OCI-LY7 (cell line): Measurements from ENCODE around the gene CPB1.

ENCODE experiments used
- CTCF ChIP-seq: fragments of 200-600 bp; sonication (generic); conservative IDR thresholded peaks from 2 replicates; pipeline ENCODE4 v1.5.1; 2014; ENCODE audit warnings: mild to moderate bottlenecking, antibody characterized with exemption, low read length, moderate library complexity, mixed read lengths
- EZH2phosphoT487 ChIP-seq: fragments of 200-600 bp; sonication (generic); IDR thresholded peaks from 2 replicates; pipeline ENCODE4 v1.6.1; 2018; ENCODE audit warnings: low read depth, borderline replicate concordance, mild to moderate bottlenecking, mixed run types, antibody characterized with exemption, low read length, moderate library complexity, mixed read lengths

- TF ChIP-seq CTCF (no peak), EZH2phosphoT487 (no peak)
These were observed 54.7 kb downstream of the CPB1 start for GRCh38 chr3:148882288-148882687.
